ENCODE data around the gene MRPS22.

The MRPS22 gene
- 57.9 to 61.1 reads per million in 2 donors for total RNA-seq

DNA sequence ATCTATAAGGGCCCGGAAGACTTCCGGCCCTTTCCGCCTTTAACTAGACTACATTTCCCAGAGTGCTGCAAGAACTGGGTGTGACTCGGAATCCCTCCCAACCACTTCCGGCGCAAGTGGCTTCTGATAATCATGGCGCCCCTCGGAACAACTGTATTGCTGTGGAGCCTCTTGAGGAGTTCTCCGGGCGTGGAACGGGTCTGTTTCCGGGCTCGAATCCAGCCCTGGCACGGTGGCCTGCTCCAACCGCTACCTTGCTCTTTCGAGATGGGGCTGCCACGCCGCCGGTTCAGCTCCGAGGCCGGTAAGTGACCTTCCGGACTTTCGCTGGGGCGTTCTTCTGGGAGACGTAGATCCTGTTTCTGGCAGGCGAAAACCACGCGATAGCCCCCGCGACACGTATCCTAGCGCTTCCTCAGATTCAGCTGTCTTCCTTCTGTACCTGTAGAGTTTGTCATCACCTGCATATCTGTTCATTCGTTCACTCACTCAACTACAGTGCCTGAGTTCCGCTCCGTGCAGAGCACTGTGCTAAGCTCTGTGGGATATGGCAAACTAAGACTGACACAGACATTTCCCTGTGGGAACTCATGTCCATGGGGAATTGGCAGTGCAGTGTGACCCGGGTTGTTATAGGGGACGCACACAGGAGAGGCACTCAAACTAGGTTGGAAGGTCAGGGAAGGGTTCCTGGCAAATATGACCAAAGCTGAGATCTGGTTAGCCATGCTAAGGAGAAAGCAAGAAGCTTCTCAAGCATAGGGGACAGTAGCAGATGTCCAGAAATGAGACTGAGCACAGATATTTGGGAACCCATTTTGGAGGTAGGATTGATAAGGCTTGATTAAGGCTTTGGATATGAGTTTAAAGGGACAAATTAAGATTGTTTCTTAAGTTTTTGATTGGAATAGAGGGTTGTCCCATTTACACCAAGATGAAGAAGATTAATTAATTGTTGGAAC, at the start of gene MRPS22:
Gene MRPS22, plus strand, starts transcription at position 126 of the 962 bp plus-strand sequence. Its CDS starts 7 bp downstream, at position 133.
- DNase-seq, result peak; percentile 66

DNA sequence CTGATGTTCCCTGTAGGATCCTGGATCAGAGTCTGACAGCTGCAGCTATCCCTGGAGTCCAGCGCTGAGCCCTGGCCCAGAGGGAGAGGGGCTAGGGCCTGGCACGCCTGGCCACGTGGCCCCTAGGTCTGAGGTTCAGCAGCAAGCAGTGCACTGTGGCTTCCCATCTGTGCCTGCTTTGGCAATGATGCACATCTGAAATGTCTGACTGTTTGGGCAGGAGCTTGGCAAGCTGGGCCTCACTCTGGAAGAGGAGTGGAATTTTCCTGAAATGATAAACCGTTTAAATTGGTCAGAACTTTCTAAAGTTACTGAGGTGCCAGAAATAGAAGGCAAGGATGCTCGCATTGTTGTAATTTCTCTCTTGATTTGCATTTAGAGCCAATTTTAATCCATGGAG, 48.8 kb upstream of the MRPS22 start:
- DNase-seq, result no peak

DNA sequence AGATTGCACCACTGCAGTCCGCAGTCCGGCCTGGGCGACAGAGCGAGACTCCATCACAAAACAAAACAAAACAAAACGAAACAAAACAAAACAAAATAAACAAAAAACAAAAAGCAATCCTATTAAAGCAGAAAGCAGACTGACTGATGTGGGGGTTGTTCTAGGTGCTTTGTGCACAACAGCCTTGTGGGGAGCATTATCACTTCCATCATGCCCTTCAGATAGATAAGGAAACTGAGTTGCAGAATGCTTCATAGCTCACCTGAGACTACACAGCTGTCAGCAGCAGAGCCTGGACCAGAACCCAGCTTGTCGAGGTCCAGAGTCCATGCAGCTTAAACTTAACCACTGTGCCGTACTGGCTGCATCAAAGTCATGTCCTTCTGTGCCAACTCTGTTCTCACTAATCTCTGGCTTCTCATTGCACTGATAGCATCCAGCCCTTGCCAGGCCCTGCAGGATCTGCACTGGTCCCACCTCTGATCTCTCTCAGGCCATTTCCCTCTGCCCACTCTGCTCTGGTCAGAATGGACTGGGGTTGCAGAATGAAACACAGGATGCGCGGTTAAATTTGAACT, 47.6 kb upstream of the MRPS22 start:
- no peak for DNase-seq

DNA sequence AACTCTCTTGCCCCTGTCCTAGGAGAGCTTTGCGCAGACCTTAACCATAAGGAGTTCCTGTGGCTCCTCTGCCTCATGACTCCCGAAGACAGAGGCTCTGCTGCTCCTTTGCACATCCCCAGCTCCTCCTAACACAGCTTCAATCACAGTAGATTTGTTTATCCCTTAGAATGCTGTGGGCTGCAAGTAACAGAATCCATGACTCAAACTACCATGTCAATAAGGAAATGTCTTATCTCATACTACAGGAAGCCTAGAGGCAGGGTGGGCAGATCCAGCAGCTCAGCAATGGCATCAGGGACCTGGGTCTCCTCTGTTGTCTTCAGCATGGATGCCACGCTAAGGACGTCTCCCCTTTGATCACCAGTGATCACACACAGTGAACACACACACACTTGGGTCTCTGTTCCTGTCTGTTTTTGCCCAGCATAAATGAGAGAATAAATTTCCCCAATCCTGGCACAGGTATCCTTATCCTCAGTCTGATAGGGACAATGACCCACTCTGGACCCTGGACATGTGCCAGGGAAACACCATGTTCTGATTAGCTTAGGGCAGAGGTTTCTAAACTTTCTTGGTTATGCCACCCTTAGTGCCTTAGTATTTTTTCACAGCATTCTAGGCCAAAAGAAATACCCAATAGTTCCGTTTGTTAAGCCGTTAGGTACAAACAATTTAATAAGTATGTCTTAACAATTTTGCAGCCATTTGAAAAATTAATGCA, 46.1 kb upstream of the MRPS22 start:
- no peak for DNase-seq

DNA sequence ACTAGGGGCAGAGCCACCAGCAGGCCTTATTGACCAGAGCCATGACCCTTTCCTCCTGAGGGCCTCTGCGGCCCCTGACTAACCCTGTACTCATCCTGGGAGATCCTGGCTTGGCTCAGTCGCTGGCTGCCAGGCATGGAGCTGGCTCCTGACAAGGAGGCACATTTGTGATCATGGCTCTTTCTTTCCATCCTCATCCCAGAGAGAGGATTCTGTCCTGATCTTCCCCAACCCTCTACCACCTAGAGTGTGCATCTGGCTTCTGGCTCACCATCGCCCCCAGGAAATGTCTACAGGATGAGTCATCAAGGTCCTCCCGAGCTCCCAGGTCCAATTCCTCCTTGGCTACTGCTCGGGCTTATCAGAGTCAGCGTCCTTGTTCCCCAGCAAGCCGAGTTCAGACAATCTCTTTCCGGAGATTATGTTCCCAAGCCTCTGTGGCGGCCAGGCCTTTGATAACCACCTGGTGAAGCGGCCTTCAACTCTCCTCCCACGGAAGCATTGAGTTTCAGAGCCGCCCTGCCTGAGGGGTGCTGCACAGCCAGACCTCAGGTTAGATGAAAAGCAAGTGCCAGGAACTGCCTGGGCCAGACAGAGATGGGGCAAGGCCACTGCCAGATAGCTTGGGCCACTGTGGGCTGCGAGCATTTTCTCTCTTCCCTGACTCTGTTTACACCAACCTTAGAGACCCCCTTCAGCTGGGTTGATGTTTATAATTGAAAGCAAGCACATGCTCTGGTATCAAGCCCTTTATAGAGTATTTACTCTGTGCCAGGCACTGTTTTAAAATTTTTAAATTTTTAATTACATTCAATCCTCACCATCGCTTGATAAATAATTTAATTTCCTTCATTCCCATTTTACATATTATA, 44.3 kb upstream of the MRPS22 start:
- DNase-seq, result no peak

DNA sequence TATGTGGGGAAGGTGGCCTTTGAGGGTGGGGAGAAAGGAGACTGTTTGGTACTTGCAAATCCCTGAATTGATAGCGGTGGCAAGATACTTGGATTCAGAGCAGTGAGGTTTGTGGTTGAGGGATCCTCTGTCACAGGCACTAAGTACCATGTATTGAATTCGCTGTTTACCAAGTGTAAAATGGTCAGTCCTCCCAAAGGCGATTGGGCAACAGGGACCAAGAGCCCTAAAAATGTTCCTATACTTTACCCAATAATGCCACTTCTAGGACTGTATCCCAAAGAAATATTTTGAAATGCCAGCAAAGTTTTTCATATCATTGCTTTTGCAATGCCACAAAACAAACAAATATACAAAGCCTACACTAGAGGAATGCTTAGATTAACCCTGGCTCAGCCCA, 43.4 kb upstream of the MRPS22 start:
- DNase-seq, result no peak

DNA sequence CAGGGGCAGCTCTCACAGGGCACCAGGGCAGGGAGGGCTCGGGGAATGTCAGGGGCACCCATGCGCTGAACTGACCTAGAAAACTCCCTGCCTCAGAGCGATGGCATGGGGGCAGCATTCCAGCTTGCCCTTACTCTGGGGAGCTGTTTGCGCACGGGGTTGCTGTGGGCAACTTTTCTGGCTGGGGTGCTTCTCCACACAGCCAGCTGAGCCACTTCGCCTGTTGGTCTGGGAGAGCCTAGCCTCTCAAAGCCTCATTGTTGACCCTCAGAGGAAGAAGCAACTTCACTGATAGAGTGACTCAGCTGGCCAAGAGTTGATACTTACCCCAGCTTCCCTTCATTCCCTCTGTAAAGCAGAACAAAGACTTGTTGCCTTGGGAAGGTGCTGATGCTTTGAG, 42.6 kb upstream of the MRPS22 start:
- DNase-seq, result no peak

DNA sequence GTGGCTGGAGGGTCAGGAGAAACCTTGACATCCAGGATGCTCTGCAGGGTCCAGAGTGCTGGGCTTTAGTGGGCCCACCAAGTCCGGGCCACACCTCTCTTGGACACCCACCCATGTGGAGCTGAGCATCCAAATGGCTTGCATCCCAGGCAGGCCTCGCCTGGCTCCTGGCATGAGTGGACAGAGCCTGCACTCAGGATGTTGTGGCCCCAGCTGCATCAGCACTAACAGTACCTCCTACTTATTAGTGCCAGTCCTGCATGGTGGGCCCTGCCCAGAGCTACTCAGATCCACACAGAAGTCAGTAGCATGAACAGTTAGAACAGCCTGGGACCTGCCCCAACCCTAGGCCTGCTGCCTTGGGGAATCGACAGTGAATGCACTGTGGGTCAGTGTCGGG, 42.2 kb upstream of the MRPS22 start:
- DNase-seq, result no peak

DNA sequence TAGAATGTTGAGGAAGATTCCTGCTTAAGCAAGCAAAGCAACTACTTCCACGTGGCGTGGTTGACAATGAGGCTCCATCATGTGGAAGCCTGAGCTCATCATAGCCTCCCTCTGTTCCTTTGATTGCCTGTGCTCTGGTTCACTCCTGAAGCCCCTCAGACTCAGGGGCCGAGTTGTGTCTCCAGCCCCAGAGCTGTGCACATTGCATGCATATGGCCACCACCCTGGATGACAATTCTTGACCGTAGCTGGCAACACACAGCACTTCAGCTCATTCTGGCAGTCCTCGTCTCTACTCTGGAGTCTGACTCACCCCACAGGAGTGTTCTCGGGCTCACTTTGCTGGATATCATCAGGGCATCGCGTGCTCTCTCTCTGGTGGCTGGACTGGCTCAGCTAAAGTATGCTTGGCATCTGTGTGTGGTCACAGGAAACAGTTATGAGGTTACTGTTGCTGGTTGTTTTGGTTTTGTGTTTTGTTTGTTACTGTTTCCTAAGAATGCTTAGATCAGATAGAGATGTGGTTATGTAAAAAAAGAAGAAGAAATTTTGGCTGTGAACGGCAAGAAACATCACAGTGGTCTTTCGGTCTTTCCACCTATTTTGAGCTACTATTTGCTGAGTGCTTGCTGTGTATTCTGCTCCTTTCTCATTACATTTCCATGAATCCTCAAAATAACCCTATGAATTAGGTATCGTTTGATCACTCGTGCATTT, 41.6 kb upstream of the MRPS22 start:
- DNase-seq, result no peak

DNA sequence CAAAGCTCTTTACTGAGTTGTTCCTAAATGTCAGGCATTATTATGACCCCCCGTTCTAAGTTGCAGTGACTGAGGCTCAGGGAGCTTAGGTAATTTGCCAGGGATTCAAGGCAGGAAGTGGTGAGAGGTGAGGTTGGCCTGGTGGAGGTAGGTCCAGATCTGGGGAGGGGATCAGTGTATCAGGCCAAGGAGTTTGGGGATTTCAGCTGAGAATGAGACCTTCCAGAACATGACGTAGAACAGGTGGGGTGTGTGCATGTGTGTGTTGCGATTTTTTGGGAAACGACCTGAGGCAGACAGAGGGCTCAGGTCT, 41.1 kb upstream of the MRPS22 start:
- DNase-seq, result no peak

DNA sequence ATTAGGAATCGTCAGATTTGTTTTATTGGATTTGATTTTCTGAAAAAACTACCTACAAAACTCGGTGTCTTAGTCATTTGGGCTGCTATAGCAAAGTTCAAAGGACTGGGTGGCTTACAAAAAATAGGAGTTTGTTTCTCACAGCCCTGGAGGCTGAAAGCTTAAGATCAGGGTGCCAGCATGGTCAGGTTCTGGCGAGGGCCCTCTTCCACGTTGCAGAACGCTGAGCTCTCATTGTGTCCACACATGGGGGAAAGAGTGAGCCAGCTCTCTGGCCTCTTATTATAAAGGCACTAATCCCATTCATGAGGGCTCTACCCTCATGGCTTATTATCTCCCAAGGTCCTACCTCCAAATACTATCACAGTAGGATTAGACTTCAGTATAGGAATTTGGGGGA, 40.6 kb upstream of the MRPS22 start:
- no peak for DNase-seq

DNA sequence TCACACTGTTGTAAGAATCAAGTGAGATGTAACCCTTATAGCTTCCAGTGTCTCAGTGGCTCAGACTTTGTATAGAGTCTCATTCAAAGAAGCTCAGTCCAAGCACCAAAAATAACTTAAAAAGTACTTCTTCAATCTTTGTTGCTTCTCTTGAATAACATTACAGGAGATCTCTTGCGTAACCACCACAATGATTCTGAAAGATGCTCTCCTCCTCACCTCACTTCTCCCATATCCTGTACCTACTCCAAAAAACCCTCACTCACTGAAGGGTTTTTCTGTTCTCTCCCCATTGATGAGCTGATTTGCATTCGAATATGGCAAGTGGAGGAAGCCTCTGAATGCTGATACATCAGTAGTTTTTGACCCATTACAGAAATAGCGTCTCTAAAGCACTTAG, 39.4 kb upstream of the MRPS22 start:
- no peak for DNase-seq

DNA sequence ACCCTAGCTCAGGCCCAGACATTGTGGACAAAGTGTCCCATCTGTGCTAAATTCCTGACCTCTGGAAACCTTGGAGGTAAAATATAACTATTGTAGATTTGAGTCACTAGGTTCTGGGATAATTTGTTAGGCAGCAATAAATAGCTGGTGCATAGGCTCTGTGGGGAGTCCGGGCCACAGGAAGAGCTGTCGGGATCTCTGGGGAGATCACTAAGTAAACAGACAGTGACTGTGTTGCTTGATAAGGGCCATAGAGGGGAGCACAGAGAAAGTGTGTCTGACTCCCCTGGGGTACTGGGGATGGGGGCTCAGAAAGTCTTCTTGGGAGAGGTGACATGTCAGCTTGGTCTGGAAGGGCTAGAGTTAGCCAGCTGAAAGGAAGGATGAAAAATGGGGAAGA, 37.7 kb upstream of the MRPS22 start:
- DNase-seq, result no peak

DNA sequence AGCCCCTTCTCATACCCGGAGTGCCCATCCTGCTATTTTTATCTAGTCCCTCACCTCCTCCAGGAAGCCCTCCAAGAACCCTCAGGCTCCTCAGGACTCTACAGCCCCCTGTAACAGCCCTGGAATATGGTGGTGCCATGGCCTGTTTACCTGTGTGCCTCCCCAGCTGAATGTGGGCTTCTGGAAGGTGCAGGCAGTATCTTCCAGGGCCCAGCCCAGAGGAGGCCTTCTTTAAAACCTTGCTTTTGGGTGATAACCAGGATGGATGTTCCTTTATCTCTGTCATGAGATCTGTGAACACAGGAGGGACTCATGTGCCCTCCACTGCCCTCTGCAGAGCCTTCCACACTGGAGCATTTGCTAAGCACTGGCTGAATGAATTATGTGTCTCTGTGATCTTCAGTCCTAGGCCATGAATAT, 36.7 kb upstream of the MRPS22 start:
- DNase-seq, result no peak

DNA sequence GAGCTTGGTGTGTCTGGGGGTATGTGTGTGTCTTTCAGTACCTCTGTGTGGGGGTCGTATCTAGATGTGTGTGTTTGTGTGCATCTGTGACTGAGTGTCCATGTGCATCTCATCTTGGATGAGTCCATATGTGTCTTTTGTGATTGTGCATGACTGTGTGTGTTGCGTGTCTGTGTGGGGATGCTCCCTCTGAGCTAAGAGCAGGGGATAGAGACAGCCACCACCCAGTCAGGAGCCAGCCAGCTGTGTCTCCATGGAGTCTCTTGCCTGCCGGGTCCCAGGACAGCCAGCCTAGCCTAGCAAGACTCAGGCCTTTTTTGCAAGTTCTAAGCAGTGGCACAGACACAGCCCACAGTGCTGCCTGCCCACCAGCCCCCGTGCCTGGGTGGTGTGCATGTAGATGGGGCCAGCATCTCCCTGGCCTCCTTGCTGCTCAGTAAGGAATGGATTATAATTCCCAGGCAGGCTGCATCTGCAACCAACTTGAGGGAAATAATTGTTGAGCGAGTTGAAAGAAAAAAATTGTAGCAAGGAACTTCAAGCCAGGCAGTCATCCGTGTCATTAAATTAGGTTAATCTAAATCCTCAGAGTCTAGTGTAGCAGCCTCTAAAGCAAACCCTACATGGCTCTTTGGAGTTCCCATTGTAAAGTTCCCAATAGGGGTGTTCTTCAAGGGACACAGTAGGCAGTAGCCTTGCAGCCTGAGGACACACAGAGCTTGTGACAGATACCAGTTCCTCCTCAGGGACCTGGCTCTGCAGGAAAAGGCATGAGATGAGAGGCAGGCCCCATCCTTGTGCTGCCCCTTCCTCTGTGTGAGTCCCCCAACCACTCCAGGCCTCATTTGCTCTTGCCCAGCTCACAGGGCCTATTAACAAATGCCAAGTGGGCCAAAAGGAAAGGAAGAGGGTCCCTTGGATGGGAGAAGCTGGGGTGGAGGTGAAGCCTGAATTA, 35.9 kb upstream of the MRPS22 start:
- no peak for DNase-seq

DNA sequence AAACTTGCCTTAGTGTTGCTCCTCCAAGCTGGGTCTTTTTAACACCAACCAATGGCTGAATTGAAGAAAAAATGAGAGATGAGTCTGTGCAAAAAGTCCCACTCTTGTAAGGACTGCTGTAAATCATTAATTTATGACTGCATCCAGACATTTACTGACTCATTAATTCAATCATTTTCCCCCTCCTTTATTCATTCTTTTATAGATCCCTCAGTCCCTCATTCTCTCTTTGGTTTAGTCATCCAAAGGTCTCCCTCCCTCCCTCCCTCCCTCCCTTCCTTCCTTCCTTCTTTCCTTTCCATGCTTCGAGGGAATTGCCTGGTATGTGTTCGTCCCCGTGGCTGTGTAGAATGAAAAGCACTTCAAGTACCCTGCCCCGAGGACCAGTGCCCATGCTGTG, 35.3 kb upstream of the MRPS22 start:
- no peak for DNase-seq

DNA sequence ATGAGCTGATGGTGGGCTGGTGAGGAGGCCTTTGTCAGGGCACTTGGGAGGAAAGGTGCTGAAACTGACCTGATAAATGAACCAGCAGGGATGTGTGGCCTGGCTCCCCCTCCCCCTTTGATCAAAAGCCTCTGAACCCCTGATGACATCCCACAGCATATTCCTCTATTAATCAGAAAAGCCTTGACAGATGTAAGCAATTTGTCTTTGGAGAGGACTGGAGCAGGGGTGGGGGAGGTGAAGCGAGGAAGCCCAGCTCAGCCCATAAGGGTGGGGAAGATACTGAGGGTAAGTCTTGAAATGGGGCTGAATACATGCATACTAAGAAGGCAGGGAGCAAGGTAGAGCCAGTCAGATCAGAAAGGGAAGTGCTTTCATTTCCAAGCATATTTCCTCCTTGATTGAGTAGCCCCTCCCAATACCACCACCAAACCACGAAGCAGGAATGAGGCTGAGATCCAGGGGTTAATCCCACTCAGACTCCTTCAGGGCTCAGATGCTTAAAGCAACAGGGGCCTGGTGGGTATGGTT, 34.7 kb upstream of the MRPS22 start:
- DNase-seq, result no peak

DNA sequence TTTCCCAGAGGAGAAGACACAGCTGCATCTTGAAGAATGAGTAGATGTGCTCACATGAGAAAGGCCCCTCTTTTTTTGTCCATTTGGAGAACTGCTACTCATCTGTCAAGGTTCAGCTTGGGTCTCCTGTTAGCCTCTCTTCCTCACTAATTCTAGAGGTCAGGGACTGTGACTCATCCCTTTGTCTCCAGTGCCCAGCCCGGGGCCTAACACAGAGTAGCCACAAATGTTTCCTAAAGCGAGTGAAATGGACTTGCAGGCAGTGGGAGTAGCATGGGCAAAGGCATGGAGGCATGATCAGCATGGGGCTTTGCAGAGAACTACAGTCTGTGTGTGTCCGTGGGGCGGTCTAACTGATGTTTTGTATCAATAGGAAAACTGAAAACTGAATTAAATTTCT, 33.9 kb upstream of the MRPS22 start:
- no peak for DNase-seq

DNA sequence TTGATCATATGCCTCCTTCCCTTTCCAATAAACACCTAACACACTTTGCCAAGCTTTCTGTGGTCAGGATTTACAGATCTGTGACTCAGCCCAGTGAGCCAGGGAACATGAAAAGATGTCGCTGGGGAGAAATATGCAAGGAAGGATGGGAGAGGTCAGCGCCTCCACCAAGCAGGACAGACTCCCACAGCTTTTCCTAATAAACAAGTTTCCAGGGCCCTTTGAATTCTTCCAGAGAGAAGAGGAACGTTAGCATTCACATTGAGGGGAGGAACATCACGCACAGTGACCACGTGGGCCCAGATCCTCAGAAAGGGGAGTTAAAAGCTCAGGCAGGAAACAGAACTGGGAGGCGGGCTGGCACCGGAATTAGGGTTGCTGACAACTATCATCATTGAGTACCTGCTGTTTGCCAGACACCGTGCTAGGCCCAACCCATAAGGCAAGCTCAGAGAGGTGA, 33.3 kb upstream of the MRPS22 start:
- no peak for DNase-seq

DNA sequence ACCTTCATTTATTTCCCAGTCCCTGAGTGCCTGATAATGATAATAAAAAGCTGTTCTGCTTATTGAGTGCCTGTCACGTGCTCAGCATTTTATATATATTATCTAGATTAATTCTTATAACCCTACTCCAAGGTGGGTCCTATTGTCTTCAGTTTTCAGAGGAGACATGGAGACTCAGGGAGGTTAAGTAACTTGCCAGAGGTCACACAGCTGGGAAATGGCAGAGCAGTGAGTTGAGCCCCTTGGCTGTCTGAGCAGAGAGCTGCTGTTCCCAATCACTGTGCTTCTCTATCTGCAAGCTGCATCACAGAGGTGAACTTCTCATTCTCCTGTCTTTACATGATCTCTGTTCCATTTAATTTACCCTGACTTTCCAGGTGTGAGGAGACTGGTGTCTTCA, 32.3 kb upstream of the MRPS22 start:
- no peak for DNase-seq

DNA sequence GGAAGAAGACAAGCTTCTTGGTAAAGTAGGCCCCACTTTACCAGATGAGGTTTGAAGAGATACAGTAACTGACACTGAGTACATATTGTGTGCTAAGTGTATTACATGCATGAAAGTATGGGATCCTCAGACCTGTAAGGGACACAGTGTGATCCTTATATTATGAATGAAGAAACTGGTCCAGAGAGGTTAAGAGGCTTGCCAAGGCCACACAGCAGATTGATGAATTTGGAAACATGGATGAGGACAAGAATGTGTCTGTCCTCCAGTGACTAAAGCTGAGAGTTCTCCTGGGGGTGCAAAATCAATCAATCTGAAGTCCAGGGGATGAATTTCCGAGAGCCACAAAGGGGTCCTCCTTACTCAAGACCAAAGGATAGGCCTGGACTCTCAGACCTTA, 31.4 kb upstream of the MRPS22 start:
- DNase-seq, result no peak
